HG03432 (cell line): ENCODE data around the gene CD2.

Source experiments
- ATAC-seq: cut with Tn5 transposase; IDR thresholded peaks from one replicate; pipeline ENCODE4 v1.9.1; 2021; ENCODE audit warnings: mild to moderate bottlenecking, moderate library complexity; ENCODE audit not compliant: unreplicated experiment

The CD2 gene

DNA sequence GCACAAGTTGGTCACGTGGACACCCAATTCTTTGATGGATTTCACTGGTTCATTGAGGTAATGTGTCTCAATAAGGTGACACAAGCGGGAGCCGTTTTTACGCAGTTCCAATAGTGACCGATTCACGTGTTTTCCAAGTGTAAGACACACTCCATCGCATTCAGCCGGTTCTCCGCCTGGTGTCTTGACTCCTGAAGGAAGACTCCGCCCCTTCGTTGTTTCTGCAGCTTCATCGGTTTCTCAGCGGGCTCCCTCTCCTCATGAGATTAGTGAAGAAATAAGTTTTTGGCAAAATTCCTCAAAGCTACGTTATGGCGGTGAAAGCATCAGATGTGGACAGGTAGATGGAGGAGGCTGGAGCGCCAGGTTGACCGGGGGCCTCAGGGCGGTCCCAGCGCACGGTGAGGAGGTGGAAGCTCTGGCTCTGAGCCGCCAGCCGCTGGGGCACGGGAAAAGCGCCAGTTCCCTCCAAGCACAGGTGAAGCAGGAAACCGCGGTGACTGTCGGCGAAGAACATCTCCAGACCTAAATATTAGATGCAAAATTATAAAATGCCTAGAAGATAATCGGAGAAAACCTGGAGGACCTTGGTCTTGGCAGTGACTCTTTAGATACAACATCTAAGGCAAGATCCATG lies 21.0 kb downstream of the CD2 start:
- no peak for ATAC-seq

DNA sequence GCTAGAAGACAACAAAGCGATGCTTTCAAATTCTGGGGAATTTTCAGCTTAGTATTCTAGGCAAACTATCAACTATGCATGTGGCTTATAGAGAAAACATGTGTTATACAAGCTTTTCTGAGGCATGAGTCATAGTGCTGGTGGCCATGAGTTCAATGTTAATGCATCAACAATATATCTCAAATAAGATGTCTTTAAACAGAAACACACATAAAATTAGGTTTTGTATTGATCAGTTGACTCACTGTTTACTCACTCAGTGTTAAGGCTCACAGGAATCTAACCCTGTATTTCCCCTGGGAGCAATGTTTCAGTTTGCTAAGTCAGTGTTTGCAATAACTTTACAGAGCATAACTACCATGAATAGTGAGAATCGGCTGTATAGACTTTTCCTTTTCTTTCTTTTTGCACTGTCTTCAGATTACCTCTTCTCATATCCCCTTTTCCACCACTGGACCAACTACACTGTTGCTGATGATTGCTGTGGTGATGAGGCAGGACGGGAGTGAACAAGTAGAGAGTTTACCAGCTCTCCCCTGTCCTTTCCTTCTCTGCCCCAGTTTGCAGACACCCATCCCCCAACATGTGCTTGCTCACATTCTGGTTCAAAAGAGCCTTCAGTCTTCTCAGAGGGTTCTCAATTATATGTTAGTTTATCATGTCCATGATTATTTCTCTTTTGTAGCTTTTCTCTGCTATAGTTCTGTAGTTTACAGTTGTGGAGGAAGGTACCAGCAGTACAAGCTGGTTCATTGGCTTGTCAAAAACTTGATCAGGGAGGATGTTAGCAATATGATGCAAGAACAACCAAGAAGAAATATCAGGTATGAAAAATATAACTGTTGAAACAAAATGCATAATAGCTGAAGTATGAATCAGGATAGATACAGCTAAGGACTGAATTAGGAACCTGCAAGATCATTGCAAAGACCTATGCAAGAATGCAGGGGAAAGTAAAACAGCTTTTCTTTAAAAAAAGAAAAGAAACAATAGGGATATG lies 23.9 kb downstream of the CD2 start:
- ATAC-seq: no peak

DNA sequence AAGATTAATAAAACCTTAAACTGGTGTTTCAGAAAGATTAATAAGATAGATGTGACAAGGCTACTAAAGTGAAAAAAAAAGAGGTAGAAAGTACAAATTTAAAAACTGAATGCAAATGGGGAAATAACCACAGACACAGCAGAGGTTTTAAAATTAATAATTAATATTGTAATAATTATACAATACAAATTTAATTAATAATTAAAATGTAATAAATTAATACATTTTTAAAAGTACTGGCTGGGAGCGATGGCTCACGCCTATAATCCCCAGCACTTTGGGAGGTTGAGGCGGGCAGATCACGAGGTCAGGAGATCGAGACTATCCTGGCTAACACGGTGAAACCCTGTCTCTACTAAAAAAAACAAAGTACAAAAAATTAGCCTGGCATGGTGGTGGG lies 26.8 kb downstream of the CD2 start:
- no peak for ATAC-seq

DNA sequence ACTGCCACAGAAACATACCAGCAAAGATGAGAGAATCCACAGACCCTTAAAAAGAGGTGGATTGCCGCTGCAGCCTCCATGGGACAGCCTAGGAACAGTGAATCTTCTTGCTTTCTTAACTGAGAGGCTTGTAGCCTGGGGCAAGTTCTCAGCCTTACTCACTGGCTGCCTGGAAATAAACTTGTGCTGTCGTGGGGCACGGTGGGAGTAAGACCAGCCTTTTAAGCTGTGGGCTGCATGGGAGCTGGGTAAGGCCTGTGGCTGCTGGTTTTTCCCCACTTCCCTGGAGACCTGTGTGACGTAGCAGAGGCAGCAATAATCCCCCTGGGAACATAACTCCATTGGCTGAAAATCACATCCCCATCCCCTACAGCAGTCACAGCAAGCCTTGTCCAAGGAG lies 30.8 kb downstream of the CD2 start:
- ATAC-seq: no peak

DNA sequence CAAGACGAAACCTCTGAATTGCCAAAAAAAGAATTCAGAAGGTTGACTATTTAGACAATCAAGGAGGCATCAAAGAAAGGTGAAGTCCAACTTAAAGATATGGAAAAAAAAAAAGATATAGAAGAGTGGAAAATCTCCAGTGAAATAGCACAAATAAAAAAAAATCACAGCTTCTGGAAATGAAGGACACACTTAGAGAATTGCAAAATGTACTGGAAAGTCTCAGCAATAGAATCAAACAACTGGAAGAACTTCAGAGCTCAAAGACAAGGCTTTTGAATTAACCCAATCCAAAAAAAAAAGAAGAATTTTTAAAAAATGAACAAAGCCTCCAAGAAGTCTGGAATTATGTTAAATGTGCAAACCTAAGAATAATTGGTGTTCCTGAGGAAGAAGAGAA lies 31.8 kb downstream of the CD2 start:
- ATAC-seq: no peak

DNA sequence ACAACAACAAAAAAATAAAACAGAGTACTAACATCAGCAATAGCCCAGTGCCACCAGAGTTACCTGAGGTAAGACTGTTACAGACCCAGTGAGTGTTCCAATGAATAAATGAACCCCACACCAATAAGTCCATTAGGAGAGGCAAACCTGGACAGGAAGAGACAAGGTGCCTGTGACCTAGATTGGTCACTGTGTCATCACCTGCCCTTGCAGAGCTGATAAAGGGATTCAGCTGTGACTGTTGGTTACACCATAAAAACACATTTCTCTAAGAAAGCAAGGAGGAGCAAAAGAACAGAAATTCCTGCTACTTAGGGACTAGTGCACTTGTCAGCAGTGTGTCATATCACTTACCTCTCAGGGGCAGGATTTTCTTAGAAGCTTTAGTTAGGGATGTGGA lies 37.5 kb downstream of the CD2 start:
- no peak for ATAC-seq

DNA sequence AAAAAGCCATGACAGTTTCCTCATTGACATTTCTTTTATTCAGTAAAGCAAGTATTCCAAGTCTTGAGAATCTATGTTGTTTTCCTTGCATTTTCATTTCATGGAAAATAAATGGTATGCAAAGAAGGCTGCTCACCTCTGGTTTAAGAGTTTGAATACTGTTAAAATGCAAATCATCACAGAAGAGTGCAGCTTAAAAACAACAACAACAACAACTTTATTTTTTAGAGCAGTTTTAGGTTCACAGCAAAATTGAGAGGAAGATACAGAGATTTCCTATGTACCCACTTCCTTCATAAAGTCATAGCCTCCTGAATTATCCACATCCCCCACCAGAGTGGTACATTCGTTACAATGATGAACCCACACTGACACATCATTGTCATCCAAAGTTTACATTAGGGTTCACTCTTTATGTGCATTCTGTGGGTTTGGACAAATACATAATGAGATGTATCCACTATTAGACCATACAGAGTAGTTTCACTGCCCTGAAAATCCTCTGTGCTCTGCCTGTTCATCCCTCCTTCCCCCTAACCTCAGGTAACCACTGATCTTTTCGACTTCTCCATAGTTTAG lies 39.2 kb downstream of the CD2 start:
- ATAC-seq: no peak

DNA sequence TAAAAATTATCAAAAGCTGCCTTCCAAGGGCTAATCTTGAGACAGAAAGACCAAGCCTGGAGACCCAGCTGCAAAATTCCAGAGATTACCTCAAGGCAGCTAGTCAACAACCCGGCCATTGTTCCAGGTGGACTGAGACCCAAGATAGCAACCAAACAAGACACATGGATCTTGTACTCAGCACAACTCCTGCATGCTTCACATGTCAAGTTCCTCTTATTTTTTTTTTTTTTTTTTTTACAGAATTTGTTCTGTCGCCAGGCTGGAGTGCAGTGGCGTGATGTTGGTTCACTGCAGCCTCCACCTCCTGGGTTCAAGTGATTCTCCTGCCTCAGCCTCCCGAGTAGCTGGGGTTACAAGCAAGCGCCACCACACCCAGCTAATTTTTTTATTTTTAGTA lies 40.1 kb downstream of the CD2 start:
- ATAC-seq: no peak

DNA sequence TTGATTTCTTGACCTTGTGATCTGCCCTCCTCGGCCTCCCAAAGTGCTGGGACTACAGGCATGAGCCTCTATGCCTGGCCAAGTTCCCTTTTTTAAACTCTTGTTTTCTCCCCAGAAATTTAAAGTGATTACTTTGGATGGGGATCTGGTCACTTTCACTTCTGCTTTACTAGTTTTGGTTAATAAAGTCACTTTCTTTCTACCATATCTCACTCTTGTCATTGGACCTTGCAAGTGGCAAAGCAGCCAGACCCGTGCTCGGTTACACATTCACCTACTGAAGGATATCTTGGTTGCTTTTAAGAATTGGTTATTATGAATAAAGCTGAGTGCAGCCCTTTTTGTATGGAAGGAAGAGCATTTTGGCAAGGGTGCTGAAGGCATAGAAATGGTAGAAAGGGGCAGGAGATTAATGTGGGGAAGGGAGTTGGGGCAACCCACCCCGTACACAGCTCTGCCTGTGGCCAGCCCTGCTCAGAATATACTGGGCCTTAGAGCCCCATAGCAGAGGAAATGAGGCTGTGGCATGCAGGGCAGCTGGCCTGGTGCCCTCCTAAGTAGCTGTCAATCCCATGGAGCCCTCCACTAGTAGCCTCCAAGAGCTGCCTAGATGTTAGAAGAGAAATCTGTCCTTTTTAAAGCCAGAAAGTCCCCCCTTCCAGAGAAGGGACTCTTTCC lies 40.7 kb downstream of the CD2 start:
- peak; percentile 94 for ATAC-seq

DNA sequence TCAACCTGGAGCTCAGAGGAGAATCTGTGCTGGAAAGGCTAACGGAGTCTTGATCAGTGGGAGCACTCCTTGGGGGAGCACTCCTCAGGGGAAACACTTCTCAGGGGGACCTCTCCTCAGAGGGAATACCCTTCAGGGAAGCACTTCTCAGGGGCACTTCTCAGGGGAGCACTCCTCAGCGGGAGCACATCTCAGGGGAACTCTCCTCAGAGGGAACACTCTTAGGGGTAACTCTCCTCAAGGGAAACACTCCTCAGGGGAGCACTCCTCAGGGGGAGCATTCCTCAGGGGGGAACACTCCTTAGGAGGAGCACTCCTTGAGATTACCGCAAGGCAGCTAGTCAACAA lies 41.2 kb downstream of the CD2 start:
- ATAC-seq: no peak

DNA sequence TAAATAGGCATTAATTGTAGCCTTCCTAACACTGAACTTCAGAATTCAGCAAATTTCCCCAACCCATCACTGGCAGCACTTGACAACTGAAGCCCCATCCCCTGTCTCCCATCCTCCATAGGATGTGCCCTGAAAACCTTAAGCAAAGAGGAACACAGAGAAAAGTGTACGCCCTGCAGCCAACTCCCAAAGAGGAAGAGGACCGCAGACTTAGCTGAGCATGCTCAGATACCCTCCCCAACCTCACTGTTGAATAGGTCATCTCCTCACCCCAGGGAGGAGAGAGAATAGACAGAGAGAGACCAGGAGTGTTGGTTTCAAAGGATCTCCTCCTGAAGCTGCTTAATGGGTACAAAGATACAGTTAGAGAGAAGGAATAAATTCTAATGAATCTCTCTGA lies 50.5 kb downstream of the CD2 start:
- no peak for ATAC-seq

DNA sequence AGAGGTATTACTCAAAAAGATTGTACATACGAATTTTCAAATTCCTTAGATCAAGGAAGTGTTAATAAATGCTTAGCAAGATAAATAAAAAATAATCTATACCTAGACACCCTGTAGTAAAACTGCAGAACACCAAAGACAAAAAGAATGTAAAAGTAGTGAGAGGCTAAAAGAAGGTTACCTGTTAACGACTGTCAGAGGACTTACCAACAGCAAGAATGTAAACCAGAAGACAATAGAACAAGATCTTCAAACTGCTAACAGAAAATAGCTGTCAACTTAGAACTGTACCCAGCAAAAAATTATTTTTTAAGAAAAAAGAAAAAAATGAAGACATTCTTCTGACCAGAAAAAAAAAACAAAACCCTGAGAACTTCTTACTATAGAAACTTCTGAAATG lies 51.2 kb downstream of the CD2 start:
- ATAC-seq: no peak

DNA sequence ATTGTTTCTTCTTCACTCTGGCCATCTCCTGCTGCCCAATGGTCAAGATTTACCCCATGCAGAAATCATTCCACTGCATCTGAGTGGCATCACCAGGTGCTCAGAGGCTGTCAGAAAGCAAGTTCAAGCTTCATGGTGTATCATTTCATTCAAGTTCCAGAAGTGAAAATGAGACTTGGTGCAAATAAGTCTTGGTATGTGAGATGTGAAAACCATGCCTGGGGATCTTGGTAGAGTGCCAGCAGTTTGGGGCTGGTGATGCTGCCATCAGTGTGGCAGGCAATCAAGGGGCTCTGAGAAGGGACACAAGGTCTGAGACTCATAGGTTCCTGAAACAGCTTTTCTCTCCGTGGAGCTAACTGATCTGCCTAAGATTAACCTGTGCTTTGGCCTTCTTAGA lies 52.0 kb downstream of the CD2 start:
- ATAC-seq: peak; percentile 82

DNA sequence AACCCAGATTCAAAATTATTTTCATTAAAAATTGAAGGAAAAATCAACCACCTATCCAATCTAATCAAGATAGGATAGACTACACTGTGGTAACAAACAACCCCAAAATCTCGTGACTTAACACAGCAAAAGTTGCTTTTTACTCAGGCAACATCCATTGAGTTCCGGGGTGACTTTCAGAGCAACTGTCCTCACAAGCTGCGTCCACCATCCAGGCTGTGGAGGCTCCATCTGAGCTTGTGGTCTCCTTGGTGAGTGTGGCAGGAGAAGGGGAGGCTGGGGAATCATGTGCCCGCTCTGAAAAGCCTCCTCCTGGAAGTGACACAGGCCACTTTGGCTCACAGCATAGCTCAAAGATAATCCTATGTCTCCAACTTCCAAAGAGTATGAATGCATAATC lies 52.4 kb downstream of the CD2 start:
- no peak for ATAC-seq

DNA sequence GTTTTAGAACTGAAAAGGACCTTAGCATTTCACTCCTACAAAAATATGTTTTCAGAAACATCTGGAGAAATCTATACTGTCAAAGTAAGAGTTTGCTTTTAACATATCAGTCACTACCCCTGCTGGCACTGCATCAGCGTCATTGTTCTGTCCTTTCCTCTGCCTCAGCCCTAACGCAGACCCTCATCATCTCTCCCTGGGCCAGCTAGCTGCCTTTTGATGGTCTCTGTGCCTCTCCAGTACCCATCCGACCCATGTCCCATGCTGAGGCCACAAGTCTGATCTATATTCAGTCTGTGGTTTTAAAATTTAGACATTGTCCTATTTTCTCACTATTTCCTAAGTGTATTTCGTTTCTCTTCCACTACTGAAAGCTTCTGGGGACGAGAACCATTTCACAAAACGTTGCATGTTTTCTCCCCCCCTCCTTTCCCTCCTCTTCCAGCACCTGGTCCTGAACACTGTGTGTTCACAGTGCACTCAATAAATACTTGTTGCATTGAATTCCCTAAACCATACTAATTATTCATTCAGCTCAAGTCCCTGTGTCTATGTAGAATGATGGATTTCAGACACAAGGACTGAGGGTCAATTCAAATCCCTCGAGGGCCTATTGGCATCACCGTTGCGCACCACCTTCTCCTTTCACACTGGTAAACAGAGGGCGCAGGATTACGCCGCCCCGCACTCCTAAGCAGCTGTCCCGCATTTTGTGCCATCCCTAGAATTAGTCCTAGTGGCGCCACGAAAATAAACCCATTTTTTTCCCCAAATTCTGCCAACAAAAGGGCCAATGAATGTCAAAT lies 53.4 kb downstream of the CD2 start:
- ATAC-seq: no peak

DNA sequence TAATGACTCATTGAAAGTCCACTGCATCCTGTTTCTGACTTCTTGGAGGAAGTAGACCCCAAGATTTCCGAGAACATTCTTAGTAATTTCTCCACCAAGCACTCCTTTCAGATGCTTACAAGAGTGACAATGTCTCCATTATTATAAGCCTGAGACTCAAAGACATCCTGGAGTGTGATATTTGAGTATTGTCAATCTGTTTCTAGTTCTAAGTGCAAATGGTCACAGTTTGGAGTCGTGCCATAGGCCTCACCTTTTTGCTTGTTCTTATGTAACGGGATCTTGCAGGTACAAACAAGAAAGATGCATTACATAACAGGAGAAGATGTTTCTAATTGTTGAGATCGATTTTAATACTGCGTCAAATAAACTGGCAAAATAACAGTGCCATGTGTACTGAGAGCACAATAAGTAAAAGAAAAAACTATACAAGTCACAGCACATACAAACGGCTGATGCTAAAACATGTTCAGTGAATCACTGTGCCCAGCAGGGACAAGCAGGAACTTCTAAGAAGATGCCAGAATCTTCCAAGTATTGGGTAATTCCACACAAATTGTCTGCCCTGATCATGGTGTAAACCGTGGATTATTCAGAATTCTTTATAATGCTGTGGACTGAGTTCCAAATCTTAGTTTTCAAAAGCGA lies 54.1 kb downstream of the CD2 start:
- ATAC-seq: no peak

DNA sequence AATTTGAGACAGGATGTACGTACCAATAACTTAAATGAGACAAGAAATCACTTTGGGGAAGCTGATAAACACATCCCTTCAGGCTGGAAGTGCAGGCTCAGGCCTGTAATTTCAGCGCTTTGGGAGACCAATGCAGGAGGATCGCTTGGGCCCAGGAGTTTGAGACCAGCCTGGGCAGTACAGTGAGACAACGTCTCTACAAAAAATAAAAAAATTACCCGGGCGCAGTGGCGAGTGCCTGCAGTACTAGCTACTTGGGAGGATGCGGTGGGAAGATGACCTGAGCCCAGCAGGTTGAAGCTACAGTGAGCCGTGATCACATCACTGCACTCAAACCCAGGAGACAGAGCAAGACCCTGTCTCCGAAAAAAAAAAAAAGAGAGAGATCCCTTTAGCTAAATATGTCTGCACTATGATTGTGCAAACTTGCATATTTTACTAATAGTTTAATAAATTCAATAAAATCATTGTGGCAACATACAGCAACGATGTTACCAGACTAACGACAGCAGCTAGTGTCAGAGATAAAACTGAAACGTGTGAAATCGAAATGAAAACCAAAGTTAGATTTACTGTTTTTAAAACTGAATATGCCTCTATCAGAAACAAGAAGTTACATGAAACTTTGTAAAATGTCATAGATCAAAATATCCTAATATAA lies 54.7 kb downstream of the CD2 start:
- no peak for ATAC-seq

DNA sequence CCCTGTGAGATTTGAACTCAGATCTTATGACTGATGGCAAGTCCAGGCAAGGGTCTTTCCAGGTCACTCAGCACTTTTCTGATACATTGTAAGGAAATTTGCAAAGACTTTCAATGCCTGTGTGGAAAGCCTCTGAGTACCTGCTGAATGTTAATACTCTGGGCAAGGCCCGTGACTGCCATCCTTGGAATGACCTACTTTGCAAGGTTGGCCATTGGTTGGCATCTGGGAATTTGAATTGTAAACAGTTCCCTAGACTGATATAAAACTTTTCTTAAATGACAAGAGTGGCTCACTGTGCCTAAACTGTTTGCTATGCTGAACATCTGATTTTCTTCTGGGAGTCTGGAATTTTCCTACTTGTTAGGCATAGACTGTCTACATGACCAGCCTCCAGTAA lies 57.1 kb downstream of the CD2 start:
- no peak for ATAC-seq

DNA sequence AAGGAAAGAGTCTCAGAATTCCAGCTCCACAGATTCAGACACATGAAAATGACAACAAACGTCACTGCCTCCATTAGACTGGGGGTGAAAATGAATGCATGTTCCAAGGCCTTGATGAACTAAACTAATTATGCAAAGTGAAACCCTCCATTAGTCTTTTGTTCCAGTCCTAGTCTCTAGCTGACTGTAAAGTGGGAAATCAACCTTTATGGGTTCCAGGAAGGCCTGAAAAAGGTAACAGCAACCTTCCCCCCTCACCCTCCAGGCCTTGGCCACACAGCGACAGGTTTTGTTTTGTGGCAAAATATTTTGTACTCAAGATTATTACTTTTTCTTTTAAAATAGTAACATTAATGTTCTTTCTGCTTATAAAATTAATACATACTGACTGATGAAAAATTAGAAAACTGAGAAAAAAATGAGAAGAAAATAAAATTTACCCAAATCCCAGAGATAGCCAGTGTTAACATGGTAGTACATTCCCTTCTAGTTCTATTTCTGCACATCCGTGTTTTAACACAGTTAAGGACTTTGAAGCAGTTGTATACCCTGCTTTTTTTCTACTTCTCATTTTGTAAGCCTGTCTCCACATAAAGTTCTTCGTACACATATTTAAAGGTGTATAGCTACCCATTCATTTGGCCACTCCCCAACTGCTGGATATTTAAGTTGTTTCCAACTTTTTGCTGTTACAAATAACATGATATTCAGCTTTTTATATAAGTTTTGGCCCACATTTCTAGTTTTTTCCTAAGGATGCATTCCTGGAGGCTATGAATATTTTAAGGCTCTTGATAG lies 60.9 kb downstream of the CD2 start:
- no peak for ATAC-seq
